Adrenal gland (tissue), 12 donors: ENCODE measurements around the gene MRPL1. TPM values are rescaled to one million over a fixed set of nuclear protein-coding genes. Genes with fewer than 3 reads are reported as not detected.

Source experiments
- DNase-seq, 7 donors: peaks; one replicate each; pipeline ENCODE4 v3.0.0-alpha.2; 2019 to 2020
- H3K27ac ChIP-seq, 5 donors: fragments of 200-600 bp; sonication (generic) in 4 of 5; 1 replicate in 3 of 5; 2 replicates in 2 of 5; pipeline versions ENCODE4 v1.5.1 to v1.8.0; 2016 to 2020; ENCODE audit warnings: mild to moderate bottlenecking in 1 of 5
- H3K27me3 ChIP-seq: fragments of 200-600 bp; 2 replicates; pipeline ENCODE4 v1.8.0; 2021
- H3K36me3 ChIP-seq, 2 donors: fragments of 200-600 bp; replicated peaks in 1 of 2; 1 replicate in 1 of 2; 2 replicates in 1 of 2; pipeline versions ENCODE4 v1.5.1 to v1.8.0; 2018 to 2022
- H3K4me1 ChIP-seq, 2 donors: fragments of 200-600 bp; replicated peaks in 1 of 2; 1 replicate in 1 of 2; 2 replicates in 1 of 2; pipeline versions ENCODE4 v1.5.1 to v1.8.0; 2018 to 2021
- H3K4me3 ChIP-seq, 4 donors: fragments of 200-600 bp; sonication (generic) in 3 of 4; one replicate each; pipeline ENCODE4 v1.5.1; 2016 to 2018
- H3K9me3 ChIP-seq, 3 donors: fragments of 200-600 bp; sonication (generic) in 1 of 3; replicated peaks in 1 of 3; 1 replicate in 2 of 3; 2 replicates in 1 of 3; pipeline versions ENCODE4 v1.5.1 to v1.8.0; 2016 to 2021
- POLR2A ChIP-seq, 2 donors: fragments of 450-650 bp; IDR thresholded peaks; one replicate each; pipeline ENCODE4 v1.6.1; 2017; ENCODE audit warnings: antibody characterized with exemption in 2 of 2, mild to moderate bottlenecking in 2 of 2, moderate library complexity in 1 of 2
- WGBS, 4 donors: extraction: QIAGEN DNeasy Blood & Tissue Kit in 2 of 4; methylation state at CpG; one replicate each; pipeline versions ENCODE4 v1.1.5 to v1.1.7; 2013 to 2017; 5-methylcytosine and 5-hydroxymethylcytosine counted together
- intact Hi-C, 2 donors: fragments of 100-400 bp; cut with DNase I; formaldehyde crosslinking; loops; one replicate each; pipeline versions ENCODE4 v1.14.1 to v1.15.0; 2022 to 2023
- polyA plus RNA-seq, 3 donors: library from polyadenylated mRNA; stranded (reverse); fragments of 200-250 nt in 2 of 3; fragments of 350-450 nt in 1 of 3; fragmentation: Illumina TruSeq in 1 of 3; extraction: RNeasy Lipid Tissue Mini Kit (QIAGEN cat#74804) in 1 of 3; gene quantifications; one replicate each; pipeline ENCODE4 v1.2.3, GENCODE V29; 2013 to 2014
- total RNA-seq, 9 donors: library from RNA; depleted of rRNA in 4 of 9; stranded (reverse); fragments of >200 nt in 4 of 9; fragments of 120-200 nt in 1 of 9; fragmentation: NEBNext Ultra II Directional in 1 of 9; extraction: Animal tissue kit (Norgen Biotek cat#: 25700) in 1 of 9; gene quantifications; one replicate each; pipeline versions ENCODE4 v1.1.0 to v1.2.4, GENCODE V29; 2013 to 2023
- TF ChIP-seq, protein P1 (sequence below), 6 experiments: fragments of 450-650 bp in 4 of 6; fragments of 200-600 bp in 2 of 6; sonication (generic) in 1 of 6; IDR thresholded peaks; 1 replicate in 5 of 6; 2 replicates in 1 of 6; pipeline versions ENCODE4 v1.5.1 to v1.8.0; 2016 to 2021; ENCODE audit warnings: antibody characterized with exemption in 6 of 6, mild to moderate bottlenecking in 2 of 6, moderate library complexity in 1 of 6
- donor health status: healthy with polysubstance abuse.
- donor health status: Bipolar disorder and iron deficiency.
- donor health status: DM: yes; HTN: yes; CAD: no.
- donor health status: DM: no; HTN: no; CAD: no.
- donor health status: DM: no; HTN: no; CAD: no.
- donor health status: DM: yes; HTN: yes; CAD: no.

Gene MRPL1
- total and polyA plus RNA-seq, 12 donors, result 14.3 to 65.3 (median 30.2) TPM

DNA sequence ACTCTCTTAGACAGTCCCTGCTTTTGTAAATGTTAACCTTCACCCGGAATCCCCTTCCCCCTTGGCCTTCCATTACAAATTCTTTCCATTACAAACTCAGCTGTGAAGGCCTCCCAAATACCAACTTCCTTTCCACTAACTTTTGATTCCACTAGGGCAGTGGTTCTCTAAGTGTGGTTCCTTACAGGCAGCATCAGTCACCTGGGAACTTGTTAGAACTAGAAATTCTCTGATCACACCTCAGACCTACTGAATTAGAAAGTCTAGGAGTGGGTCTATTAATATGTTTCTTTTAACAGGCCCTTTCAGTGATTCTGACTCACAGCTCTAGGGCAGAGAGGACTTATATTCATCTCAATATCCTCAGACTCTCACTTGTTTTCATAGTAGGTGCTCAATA is 19.0 kb upstream of the MRPL1 start:
- no peak overlapping the region for H3K27ac ChIP-seq
- H3K9me3 ChIP-seq, result peaks cover 0 to 5% (median 0%) of the 10 kb centered on the region in 3 donors
- H3K4me3 ChIP-seq, result no peak overlapping the region
- no peaks in the 10 kb centered on the region for H3K36me3 ChIP-seq
- TF ChIP-seq, protein P1, sequence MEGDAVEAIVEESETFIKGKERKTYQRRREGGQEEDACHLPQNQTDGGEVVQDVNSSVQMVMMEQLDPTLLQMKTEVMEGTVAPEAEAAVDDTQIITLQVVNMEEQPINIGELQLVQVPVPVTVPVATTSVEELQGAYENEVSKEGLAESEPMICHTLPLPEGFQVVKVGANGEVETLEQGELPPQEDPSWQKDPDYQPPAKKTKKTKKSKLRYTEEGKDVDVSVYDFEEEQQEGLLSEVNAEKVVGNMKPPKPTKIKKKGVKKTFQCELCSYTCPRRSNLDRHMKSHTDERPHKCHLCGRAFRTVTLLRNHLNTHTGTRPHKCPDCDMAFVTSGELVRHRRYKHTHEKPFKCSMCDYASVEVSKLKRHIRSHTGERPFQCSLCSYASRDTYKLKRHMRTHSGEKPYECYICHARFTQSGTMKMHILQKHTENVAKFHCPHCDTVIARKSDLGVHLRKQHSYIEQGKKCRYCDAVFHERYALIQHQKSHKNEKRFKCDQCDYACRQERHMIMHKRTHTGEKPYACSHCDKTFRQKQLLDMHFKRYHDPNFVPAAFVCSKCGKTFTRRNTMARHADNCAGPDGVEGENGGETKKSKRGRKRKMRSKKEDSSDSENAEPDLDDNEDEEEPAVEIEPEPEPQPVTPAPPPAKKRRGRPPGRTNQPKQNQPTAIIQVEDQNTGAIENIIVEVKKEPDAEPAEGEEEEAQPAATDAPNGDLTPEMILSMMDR (IDR thresholded peaks at IDR 0.05), result no peak
- no peak for TF ChIP-seq POLR2A (IDR thresholded peaks at IDR 0.05)
- H3K27me3 ChIP-seq, result no peaks in the 10 kb centered on the region
- DNase-seq, result no peak
- WGBS, 4 donors, result 39 to 53% (median 44%) methylated on average over 1 of the region's 1 CpG
- intact Hi-C loops, result no loop called here
- H3K4me1 ChIP-seq, result no peaks in the 10 kb centered on the region

DNA sequence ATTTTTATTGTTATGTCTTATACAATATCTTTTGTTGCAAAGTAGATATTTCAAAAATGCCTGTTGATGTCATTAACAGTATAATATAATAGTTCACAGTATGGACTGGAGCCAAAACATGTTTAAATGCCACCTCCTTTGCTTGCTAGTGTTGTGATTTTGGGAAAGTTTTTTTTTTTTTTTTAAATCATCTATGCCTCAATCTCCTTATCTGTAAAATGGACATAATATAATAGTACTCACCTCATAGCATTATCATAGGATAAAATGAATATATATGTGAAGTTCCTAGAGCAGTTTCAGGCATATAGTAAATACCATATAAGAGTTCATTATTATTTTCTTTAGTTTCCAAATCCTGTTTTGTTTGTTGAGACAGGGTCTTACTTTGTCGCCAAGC is 18.3 kb upstream of the MRPL1 start:
- TF ChIP-seq, protein P1 (IDR thresholded peaks at IDR 0.05), result no peak
- no peak for TF ChIP-seq POLR2A (IDR thresholded peaks at IDR 0.05)
- Histone ChIP-seq H3K27me3 (no peaks in the 10 kb centered on the region), H3K9me3 (peaks cover 0 to 5% (median 0%) of the 10 kb centered on the region in 3 donors), H3K27ac (no peak overlapping the region), H3K36me3 (no peaks in the 10 kb centered on the region), H3K4me1 (no peaks in the 10 kb centered on the region), H3K4me3 (no peak overlapping the region)
- 90 to 100% (median 96%) methylated on average over 1 of the region's 1 CpG for whole genome bisulfite sequencing, 4 donors
- intact Hi-C loops, result no loop called here
- DNase-seq, result no peak

- Histone ChIP-seq H3K4me1 (no peaks in the 10 kb centered on the region), H3K27me3 (no peaks in the 10 kb centered on the region), H3K36me3 (no peaks in the 10 kb centered on the region), H3K27ac (no peak overlapping the region), H3K9me3 (peaks cover 0 to 5% (median 0%) of the 10 kb centered on the region in 3 donors), H3K4me3 (no peak overlapping the region)
- WGBS, 4 donors, result 67 to 77% (median 70%) methylated on average over 1 of the region's 1 CpG
- no peak for DNase-seq
- TF ChIP-seq POLR2A (IDR thresholded peaks at IDR 0.05), result no peak
- TF ChIP-seq, protein P1 (IDR thresholded peaks at IDR 0.05), result no peak
- intact Hi-C loops, result no loop called here
Measured at GRCh38 chr4:77845400-77845799, 17.2 kb upstream of the MRPL1 start.

- intact Hi-C loops, result no loop called here
- H3K36me3 ChIP-seq, result no peaks in the 10 kb centered on the region
- TF ChIP-seq, protein P1 (IDR thresholded peaks at IDR 0.05), result no peak
- TF ChIP-seq POLR2A (IDR thresholded peaks at IDR 0.05), result no peak
- WGBS, 4 donors, result 85 to 91% (median 89%) methylated on average over 3 of the region's 3 CpGs
- H3K27me3 ChIP-seq, result no peaks in the 10 kb centered on the region
- H3K27ac ChIP-seq, result no peak overlapping the region
- no peak overlapping the region for H3K4me3 ChIP-seq
- peaks cover 0 to 5% (median 0%) of the 10 kb centered on the region in 3 donors for H3K9me3 ChIP-seq
- no peak for DNase-seq
- H3K4me1 ChIP-seq, result no peaks in the 10 kb centered on the region
Measured at GRCh38 chr4:77845929-77846328, 16.7 kb upstream of the MRPL1 start.
